OCI-LY3 (cell line): ENCODE results near the gene HMCN1.

Experiments
- CTCF ChIP-seq: fragments of 200-600, 300-600 bp; sonication (generic); IDR thresholded peaks from 2 replicates; pipeline ENCODE4 v1.5.1; 2014; ENCODE audit warnings: antibody characterized with exemption, low read length, low read depth
- EZH2phosphoT487 ChIP-seq: fragments of 200-600 bp; shearing (Covaris generic); IDR thresholded peaks from 2 replicates; pipeline ENCODE4 v1.6.1; 2018; ENCODE audit warnings: antibody characterized with exemption, mixed run types, low read depth

GRCh38 chr1:185798505-185798904 lies 64.3 kb downstream of the HMCN1 start:
- no peak for TF ChIP-seq CTCF
- no peak for TF ChIP-seq EZH2phosphoT487
